ENCODE data around the gene BCHE. TPM values are rescaled to one million over a fixed set of nuclear protein-coding genes. Genes with fewer than 3 reads are reported as not detected.

BCHE gene
- total RNA-seq: 1 to 10 TPM; 1.9 to 4.3 TPM
- under 1 TPM; 0.08 to 0.38 TPM for polyA plus RNA-seq
- long read RNA-seq, donor 1, transcript BCHE-201 (4 exons, 2,454 nt): major isoform, 5 of 5 reads
- long read RNA-seq, donor 1, partial matches to known transcripts: 0 of 5 reads
- long read RNA-seq, donor 1, other reads (novel, unspliced or antisense): 0 of 5 reads
- long read RNA-seq, donor 2, partial matches to known transcripts: 0 of 1 reads
- long read RNA-seq, donor 2, other reads (novel, unspliced or antisense): 0 of 1 reads

DNA sequence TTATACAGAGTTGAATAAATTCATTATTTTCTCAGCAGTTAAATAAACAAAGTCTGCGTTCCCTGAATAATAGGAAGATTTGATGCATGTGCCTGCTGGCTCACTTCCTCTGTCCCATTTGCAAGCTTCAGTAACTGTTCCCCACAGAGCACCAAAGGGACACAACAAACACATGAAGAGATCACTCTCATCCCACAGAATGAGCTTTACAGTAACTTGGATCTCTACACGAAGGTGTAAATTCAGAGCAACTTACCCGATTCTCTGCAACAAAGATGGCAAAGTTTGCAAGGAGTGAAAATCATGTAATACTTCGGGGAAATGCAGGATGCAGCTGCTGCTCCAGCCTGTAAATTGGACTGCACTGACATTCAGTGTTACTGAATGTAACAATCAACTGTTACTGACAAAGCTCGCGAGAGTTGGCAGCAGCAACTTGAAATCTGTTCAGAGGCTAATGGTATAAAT, at the start of gene BCHE:
TSS of gene BCHE (minus strand) at position 366 of the 468 bp plus-strand sequence. CDS start 6,390 bp downstream, outside the sequence.
- no peak for ATAC-seq (ENCODE audit: low FRiP score)
- WGBS, 2 donors: 5% methylated on average over 6 of the region's 6 CpGs

DNA sequence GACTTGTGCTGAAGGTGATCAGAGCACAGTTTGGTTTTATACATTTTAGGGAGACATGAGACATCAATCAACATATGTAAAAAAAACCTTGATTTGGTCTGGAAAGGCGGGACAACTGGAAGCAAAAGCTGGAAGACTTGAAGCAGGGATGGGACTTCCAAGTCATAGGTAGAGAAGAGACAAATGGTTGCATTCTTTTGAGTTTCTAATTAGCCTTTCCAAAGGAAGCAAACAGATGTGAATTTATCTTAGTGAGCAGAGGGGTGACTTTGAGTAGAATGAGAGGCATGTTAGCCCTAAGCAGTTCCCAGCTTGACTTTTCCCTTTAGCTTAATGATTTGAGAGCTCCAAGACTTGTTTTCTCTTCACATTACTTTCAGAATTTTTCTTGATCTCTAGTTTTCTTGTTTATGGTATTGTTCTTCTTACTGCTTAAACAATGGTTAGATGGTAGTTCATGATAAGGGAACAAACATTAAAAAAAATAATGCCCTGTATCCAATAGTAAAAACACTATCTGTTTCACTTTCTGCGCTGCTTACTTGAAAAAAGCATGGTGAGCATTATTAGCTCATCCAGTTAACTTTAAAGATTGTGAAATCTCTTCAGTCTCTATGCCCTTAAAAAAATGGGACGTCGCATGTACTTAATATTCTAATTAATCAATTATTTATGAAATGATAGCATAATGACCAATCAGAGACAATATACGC, 48.5 kb upstream of the BCHE start:
- H3K27ac ChIP-seq (ENCODE audit: low read depth in 1 of 2, low read length in 2 of 2): no peak overlapping the region
- DNase-seq (no peak), ATAC-seq (ENCODE audit: low FRiP score) (no peak)
- H3K9me3 ChIP-seq (ENCODE audit: control insufficient read depth, low read length): no peaks in the 10 kb centered on the region
- no peak overlapping the region for H3K4me3 ChIP-seq (ENCODE audit: low read length in 2 of 2)
- 91 to 93% methylated on average over 5 of the region's 5 CpGs for WGBS, 2 donors
- no peaks in the 10 kb centered on the region for H3K27me3 ChIP-seq (ENCODE audit: control insufficient read depth in 1 of 2, insufficient read depth in 2 of 2, low read length in 1 of 2)
- intact Hi-C loops (cut with DNase I): no loop called here
- H3K4me1 ChIP-seq (ENCODE audit: control insufficient read depth in 1 of 2, insufficient read depth in 2 of 2, low read length in 2 of 2): no peaks in the 10 kb centered on the region
- no peaks in the 10 kb centered on the region for H3K36me3 ChIP-seq (ENCODE audit: control insufficient read depth in 1 of 2, insufficient read depth in 2 of 2, low read length in 1 of 2)

More for the DNA sequence above, at the start of gene BCHE:
- H3K27ac ChIP-seq (ENCODE audit: low read depth in 1 of 2, low read length in 2 of 2): no peak within 1 kb of the TSS
- H3K4me1 ChIP-seq (ENCODE audit: control insufficient read depth in 1 of 2, insufficient read depth in 2 of 2, low read length in 2 of 2): no peaks in the 10 kb centered on the region
- DNase-seq: no peak
- no peak within 1 kb of the TSS for H3K4me3 ChIP-seq (ENCODE audit: low read length in 2 of 2)
- H3K27me3 ChIP-seq (ENCODE audit: control insufficient read depth in 1 of 2, insufficient read depth in 2 of 2, low read length in 1 of 2): no peaks in the 10 kb centered on the region
- H3K9me3 ChIP-seq (ENCODE audit: control insufficient read depth, low read length): no peaks in the 10 kb centered on the region
- H3K36me3 ChIP-seq (ENCODE audit: control insufficient read depth in 1 of 2, insufficient read depth in 2 of 2, low read length in 1 of 2): no peaks in the 10 kb centered on the region
- intact Hi-C loops (cut with DNase I): no loop called here

DNA sequence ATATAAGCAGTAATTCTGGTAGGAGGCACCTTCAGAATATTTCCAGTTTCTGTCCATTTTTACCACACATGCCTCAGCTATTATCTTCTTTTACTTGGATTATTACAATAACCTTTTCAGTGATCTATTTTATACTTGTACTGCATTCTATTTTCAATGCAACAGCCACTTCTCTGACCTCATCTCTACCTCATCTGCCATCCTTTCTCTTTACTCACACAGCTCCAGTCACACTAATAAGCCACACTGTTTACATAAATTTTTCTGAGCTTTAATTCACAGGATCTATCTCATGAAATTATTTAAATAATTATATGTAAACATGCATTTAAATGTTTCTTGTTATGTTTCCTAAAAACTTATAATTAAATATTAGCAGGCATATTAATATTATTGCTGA, 47.3 kb upstream of the BCHE start:
- Histone ChIP-seq H3K36me3 (ENCODE audit: control insufficient read depth in 1 of 2, insufficient read depth in 2 of 2, low read length in 1 of 2) (no peaks in the 10 kb centered on the region), H3K4me1 (ENCODE audit: control insufficient read depth in 1 of 2, insufficient read depth in 2 of 2, low read length in 2 of 2) (no peaks in the 10 kb centered on the region), H3K9me3 (ENCODE audit: control insufficient read depth, low read length) (no peaks in the 10 kb centered on the region), H3K27me3 (ENCODE audit: control insufficient read depth in 1 of 2, insufficient read depth in 2 of 2, low read length in 1 of 2) (no peaks in the 10 kb centered on the region), H3K27ac (ENCODE audit: low read depth in 1 of 2, low read length in 2 of 2) (no peak overlapping the region), H3K4me3 (ENCODE audit: low read length in 2 of 2) (no peak overlapping the region)
- intact Hi-C loops (cut with DNase I): no loop called here
- ATAC-seq (ENCODE audit: low FRiP score) (no peak), DNase-seq (no peak)

DNA sequence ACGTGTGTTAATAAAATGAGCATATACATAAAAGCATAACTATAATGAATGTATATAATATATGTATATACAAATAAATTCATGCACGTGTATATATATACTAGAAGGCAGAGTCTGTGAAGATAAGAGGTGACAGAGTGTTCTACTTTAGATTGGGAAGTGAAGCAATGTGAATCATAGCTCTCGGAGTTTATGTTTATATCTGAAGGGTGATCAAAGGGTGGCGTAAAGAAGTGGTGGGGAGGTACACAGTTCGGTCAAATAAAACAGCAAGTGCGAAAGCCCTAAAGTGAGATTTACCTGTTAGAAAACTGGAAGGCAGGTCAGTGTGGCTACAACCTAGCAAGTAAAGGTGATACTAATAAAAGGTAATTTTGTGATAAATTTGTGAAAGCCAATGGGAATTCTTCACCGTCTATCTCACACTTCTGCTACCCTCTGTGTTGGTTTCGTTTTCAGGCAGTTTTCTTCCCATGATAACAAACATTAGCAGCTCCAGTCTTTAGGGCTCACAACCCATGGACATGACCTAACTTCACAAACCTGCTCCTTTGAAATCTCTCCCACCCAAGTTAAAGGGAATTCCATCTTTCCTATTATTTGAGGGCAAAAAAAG, 46.7 kb upstream of the BCHE start:
- no peaks in the 10 kb centered on the region for H3K27me3 ChIP-seq (ENCODE audit: control insufficient read depth in 1 of 2, insufficient read depth in 2 of 2, low read length in 1 of 2)
- no peaks in the 10 kb centered on the region for H3K9me3 ChIP-seq (ENCODE audit: control insufficient read depth, low read length)
- DNase-seq (no peak), ATAC-seq (ENCODE audit: low FRiP score) (no peak)
- WGBS, 2 donors: 71 to 77% methylated on average over 8 of the region's 8 CpGs
- H3K36me3 ChIP-seq (ENCODE audit: control insufficient read depth in 1 of 2, insufficient read depth in 2 of 2, low read length in 1 of 2): no peaks in the 10 kb centered on the region
- H3K4me3 ChIP-seq (ENCODE audit: low read length in 2 of 2): no peak overlapping the region
- no peak overlapping the region for H3K27ac ChIP-seq (ENCODE audit: low read depth in 1 of 2, low read length in 2 of 2)
- intact Hi-C loops (cut with DNase I): no loop called here
- H3K4me1 ChIP-seq (ENCODE audit: control insufficient read depth in 1 of 2, insufficient read depth in 2 of 2, low read length in 2 of 2): no peaks in the 10 kb centered on the region

DNA sequence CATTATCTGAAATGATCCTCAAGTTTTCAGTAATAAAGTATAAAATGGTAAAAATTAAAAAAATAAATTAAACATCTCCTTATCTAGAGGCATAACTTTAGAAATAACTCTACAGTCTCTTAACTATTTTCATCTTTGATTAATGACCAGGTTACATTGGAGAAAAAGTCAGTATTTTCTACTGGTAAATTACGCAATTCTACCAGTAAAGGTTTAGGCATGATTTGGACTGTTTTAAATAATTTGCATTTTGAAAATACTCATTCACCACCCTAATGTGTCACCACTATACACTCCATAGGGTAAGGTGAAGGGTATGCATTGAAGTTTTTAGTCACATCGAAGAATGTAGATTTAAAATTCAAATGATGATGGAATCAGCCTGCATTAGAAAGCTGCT, 45.9 kb upstream of the BCHE start:
- no peaks in the 10 kb centered on the region for H3K27me3 ChIP-seq (ENCODE audit: control insufficient read depth in 1 of 2, insufficient read depth in 2 of 2, low read length in 1 of 2)
- no peak overlapping the region for H3K4me3 ChIP-seq (ENCODE audit: low read length in 2 of 2)
- intact Hi-C loops (cut with DNase I): no loop called here
- DNase-seq (no peak), ATAC-seq (ENCODE audit: low FRiP score) (no peak)
- no peaks in the 10 kb centered on the region for H3K36me3 ChIP-seq (ENCODE audit: control insufficient read depth in 1 of 2, insufficient read depth in 2 of 2, low read length in 1 of 2)
- no peak overlapping the region for H3K27ac ChIP-seq (ENCODE audit: low read depth in 1 of 2, low read length in 2 of 2)
- H3K4me1 ChIP-seq (ENCODE audit: control insufficient read depth in 1 of 2, insufficient read depth in 2 of 2, low read length in 2 of 2): no peaks in the 10 kb centered on the region
- WGBS, 2 donors: 86% methylated on average over 2 of the region's 2 CpGs
- no peaks in the 10 kb centered on the region for H3K9me3 ChIP-seq (ENCODE audit: control insufficient read depth, low read length)

DNA sequence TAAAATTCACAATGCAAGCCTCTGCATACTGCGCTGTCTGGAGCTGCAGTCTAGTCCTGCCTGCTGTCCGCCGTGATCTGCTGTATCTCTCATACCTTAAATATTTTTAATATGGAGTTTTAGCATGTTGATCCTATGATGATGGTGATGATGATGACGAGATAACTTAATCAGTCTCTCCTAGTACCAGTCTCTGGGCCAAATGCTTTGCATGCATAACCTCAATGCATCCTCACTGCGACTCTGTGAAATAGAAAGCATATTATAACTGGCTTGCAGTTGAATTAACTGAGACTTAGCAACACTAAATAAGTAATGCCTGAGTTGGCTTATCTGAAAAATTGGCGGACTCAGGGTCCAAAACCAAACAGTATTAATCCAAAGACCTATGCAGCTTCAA, 38.4 kb upstream of the BCHE start:
- WGBS, 2 donors: 58 to 64% methylated on average over 6 of the region's 6 CpGs
- Histone ChIP-seq H3K27me3 (ENCODE audit: control insufficient read depth in 1 of 2, insufficient read depth in 2 of 2, low read length in 1 of 2) (no peaks in the 10 kb centered on the region), H3K4me1 (ENCODE audit: control insufficient read depth in 1 of 2, insufficient read depth in 2 of 2, low read length in 2 of 2) (no peaks in the 10 kb centered on the region), H3K36me3 (ENCODE audit: control insufficient read depth in 1 of 2, insufficient read depth in 2 of 2, low read length in 1 of 2) (no peaks in the 10 kb centered on the region), H3K9me3 (ENCODE audit: control insufficient read depth, low read length) (peaks cover 4% of the 10 kb centered on the region), H3K4me3 (ENCODE audit: low read length in 2 of 2) (no peak overlapping the region), H3K27ac (ENCODE audit: low read depth in 1 of 2, low read length in 2 of 2) (no peak overlapping the region)
- DNase-seq (no peak), ATAC-seq (ENCODE audit: low FRiP score) (no peak)
- intact Hi-C loops (cut with DNase I): no loop called here

DNA sequence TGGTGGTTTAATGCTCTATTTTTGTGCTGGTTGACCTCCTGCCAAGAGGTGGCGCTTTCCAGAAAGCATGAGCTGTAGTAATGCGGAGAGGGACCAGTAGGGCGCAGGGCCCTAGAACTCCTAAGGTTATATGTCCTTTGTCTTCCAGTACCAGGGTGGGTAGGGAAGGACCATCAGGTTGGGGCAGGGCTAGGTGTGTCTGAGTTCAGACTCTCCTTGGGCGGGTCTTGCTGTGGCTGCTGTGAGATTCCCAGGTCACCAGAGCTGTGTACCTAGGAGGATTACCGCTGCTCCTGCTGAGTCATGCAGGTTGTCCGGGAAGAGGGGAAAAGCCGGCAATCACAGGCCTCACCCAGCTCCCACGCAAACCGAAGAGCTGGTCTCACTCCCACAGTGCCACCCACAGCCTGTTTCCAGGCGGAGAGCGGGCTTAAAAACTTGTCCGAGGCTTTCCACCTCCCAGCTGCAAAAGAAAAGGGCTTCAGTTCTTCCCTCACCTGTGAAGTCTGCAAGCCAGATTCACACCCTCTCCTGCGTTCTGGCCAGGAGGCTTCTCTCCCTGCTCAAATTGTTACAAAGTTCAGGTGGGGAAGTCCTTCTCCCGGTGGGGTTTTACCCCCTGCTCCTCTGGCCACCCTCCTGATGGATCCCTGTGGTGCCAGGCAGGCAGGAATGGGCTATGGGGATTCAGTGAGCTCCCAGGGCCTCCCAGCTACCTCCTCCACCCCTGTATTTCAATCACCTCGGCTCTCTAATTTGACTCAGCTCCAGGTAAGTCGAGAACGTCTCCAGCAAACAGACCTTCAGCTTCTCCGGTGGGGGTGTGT, 37.7 kb upstream of the BCHE start:
- Histone ChIP-seq H3K36me3 (ENCODE audit: control insufficient read depth in 1 of 2, insufficient read depth in 2 of 2, low read length in 1 of 2) (no peaks in the 10 kb centered on the region), H3K4me3 (ENCODE audit: low read length in 2 of 2) (no peak overlapping the region), H3K4me1 (ENCODE audit: control insufficient read depth in 1 of 2, insufficient read depth in 2 of 2, low read length in 2 of 2) (no peaks in the 10 kb centered on the region), H3K27me3 (ENCODE audit: control insufficient read depth in 1 of 2, insufficient read depth in 2 of 2, low read length in 1 of 2) (no peaks in the 10 kb centered on the region), H3K27ac (ENCODE audit: low read depth in 1 of 2, low read length in 2 of 2) (no peak overlapping the region), H3K9me3 (ENCODE audit: control insufficient read depth, low read length) (peaks cover 4% of the 10 kb centered on the region)
- DNase-seq (no peak), ATAC-seq (ENCODE audit: low FRiP score) (peak; percentile 11)
- intact Hi-C loops (cut with DNase I): no loop called here
- WGBS, 2 donors: 89% methylated on average over 18 of the region's 18 CpGs

DNA sequence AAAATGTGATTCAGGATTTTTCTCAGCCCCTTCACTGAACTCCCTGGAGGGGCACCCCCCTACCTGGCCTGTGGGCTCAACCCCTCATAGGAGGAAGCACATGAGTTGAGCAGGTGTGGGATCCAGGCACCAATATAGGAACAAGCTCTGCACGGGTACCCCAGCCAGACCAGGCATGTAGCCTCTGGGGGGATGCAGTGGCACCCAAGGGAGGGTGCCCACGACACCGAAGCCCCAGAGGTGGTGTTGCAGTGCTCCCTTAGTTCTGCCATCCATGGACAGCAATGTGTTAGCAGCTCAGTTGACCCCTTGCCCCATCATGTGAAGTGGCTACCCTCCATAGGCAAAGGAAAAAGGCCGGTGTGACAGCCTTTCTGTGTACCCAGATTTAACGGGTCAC, 30.9 kb upstream of the BCHE start:
- DNase-seq (no peak), ATAC-seq (ENCODE audit: low FRiP score) (peak; percentile 48)
- intact Hi-C loops (cut with DNase I): no loop called here
- no peak overlapping the region for H3K27ac ChIP-seq (ENCODE audit: low read depth in 1 of 2, low read length in 2 of 2)
- H3K27me3 ChIP-seq (ENCODE audit: control insufficient read depth in 1 of 2, insufficient read depth in 2 of 2, low read length in 1 of 2): no peaks in the 10 kb centered on the region
- no peaks in the 10 kb centered on the region for H3K4me1 ChIP-seq (ENCODE audit: control insufficient read depth in 1 of 2, insufficient read depth in 2 of 2, low read length in 2 of 2)
- 94 to 96% methylated on average over 5 of the region's 5 CpGs for WGBS, 2 donors
- H3K4me3 ChIP-seq (ENCODE audit: low read length in 2 of 2): no peak overlapping the region
- no peaks in the 10 kb centered on the region for H3K9me3 ChIP-seq (ENCODE audit: control insufficient read depth, low read length)
- H3K36me3 ChIP-seq (ENCODE audit: control insufficient read depth in 1 of 2, insufficient read depth in 2 of 2, low read length in 1 of 2): no peaks in the 10 kb centered on the region
